Measurements from ENCODE around the gene GCNA. TPM values are rescaled to one million over a fixed set of nuclear protein-coding genes. Genes with fewer than 3 reads are reported as not detected.
"Not testable (repeated sequence)": the region's sequence is repeated elsewhere in the genome, so short reads cannot be mapped to it uniquely, and the experiment has no call there.

Gene GCNA
- total RNA-seq, 1 donor from 2014 or later: 1.3 TPM

GRCh38 chrX:71559773-71560172, 18.5 kb upstream of the GCNA start:
- not testable (repeated sequence) for DNase-seq (ENCODE audit: low spot score)

GRCh38 chrX:71563921-71564320, 14.3 kb upstream of the GCNA start:
- no peak for DNase-seq (ENCODE audit: low spot score)

GRCh38 chrX:71565474-71566041, 12.7 kb upstream of the GCNA start:
- no peak for DNase-seq (ENCODE audit: low spot score)

DNA sequence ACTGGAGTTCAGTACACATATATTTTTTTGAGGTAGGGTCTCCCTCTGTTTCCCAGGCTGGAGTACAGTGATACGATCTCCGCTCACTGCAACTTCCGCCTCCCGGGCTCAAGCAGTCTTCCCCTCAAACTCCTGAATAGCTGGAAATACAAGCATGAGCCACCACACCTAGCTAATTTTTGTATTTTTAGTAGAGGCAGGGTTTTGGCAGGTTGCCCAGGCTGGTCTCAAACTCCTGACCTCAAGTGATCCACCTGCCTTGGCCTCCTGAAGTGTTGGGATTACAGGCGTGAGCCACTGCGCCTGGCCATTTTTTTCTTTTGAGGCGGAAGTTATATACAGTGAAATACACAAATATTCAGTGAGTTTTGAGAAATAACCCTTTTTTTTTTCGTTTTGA, 6.8 kb upstream of the GCNA start:
- DNase-seq (ENCODE audit: low spot score): not testable (repeated sequence)

DNA sequence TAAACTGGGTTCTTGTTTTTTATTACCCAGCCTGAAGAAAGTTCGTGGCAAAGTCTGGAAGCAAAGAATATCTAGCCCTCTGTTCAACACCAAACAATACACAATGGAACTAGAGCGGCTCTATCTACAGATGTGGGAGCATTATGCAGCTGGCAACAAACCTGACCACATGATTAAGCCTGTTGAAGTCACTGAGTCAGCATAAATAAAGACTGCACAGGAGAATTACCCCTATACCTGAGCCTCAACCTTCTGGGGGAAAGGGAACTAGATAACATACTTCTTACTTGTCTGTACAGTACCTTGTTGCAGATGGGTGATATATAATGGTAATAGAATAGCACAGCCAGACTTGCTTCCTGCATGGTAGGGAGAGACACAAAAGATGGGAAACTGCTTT, 4.6 kb upstream of the GCNA start:
- DNase-seq (ENCODE audit: low spot score): no peak

DNA sequence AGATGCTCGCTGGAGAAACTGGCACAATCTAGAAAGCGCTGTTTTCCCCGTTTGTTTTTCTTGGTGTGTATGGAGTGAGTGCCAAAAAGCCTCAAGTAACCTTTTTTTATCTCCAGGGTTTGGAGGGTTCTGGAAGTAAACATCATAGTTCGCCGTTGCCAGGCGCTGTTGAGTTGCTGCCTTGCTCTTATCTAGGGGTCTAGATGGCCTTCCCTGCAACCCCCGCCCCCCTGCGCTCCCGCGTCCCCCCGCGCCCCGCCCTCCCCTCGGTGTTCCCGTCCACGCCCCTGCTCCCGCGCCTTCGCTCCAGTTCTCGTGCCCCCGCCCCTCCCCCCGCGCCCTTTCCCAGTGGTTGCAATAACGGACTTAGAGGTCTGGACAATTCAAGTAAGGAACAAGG, 555 bp upstream of the GCNA start:
- no peak for DNase-seq (ENCODE audit: low spot score)

GRCh38 chrX:71579136-71579989, 1.1 kb downstream of the GCNA start:
- no peak for DNase-seq (ENCODE audit: low spot score)

GRCh38 chrX:71579990-71580380, 1.7 kb downstream of the GCNA start:
- DNase-seq (ENCODE audit: low spot score): no peak

DNA sequence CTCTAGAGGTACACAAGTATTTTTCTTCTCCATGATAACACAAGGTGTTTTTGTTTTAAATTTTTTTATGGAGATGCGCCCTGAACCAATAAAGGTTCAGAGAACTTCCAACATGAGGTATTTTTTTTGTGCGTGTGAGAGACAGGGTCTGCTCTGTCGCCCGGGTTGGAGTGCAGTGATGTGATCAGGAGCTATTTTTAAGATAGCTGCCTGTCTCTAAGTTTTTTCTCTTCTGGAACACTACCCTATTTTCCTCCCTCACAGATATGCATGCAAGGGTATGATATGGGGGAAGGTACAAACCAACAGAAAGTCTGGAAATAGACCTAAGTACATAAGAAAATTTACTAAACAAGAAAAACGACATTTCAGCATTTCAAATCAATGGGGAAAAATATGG, 3.0 kb downstream of the GCNA start:
- DNase-seq (ENCODE audit: low spot score): no peak

DNA sequence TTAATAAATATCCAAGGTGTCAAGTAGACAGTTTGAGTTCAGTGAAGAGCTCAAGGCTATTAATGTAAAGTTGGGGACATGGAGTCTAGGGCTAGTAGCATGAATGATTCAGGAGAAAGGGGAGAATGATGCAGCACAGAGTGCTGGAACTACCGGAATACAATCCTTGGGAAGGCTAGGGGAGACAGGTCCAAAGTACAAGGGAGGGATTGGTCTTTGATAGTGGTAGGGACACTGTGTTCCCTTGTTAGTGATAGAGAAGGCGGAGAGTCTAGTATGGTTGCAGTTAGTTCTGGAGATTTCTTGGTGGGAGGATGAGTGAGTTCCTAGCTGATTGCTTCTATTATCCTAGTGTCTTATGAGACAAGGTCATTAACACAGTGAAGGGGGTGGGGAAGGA, 8.7 kb downstream of the GCNA start:
- DNase-seq (ENCODE audit: low spot score): no peak

GRCh38 chrX:71593210-71593609, 15.0 kb downstream of the GCNA start:
- DNase-seq (ENCODE audit: low spot score): not testable (repeated sequence)

DNA sequence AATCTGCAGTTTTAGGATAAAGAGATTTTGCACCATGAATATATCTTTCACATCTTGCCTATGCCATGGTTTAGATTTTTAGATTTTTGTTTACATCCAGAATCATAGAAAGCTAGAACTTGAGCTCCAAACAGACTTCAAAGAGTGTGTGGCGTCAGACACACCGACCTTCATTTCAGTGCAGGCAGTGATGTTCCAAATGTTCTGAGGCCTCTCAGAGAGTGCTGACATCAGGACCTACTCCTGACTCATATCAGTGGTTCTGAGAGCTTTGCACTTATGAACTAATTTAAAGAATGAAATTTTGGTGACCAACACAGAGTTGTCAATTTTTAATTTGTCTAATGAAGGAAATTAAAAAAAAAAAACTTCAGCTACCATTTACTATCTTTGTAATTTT, 21.7 kb downstream of the GCNA start:
- DNase-seq (ENCODE audit: low spot score): no peak

- no peak for DNase-seq (ENCODE audit: low spot score)
These were observed 25.4 kb downstream of the GCNA start for GRCh38 chrX:71603618-71604017.

- DNase-seq (ENCODE audit: low spot score): no peak
These were observed 25.9 kb downstream of the GCNA start for GRCh38 chrX:71604141-71604540.

- no peak for DNase-seq (ENCODE audit: low spot score)
These were observed 26.7 kb downstream of the GCNA start for GRCh38 chrX:71604796-71605568.

- DNase-seq (ENCODE audit: low spot score): peak; percentile 53
These were observed 28.4 kb downstream of the GCNA start for GRCh38 chrX:71606536-71607216.

DNA sequence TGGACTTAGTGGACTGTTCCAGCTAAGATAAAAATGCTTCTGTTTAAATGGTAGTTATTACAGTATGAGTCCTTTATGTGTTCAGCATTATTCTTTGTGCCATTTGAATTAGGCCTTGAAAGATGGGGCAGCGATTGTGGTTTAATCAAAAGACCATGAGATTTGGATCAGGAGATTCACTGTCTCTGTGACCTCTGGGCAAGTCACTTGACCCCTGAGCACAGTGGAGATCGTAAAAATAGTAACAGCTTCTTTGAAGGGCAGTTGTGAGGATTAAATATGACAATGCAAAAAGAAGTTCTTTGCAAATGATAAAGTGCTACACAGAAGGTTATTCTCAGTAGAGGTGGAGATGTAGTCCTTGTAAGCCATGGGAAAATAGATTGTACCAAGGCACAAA, 29.3 kb downstream of the GCNA start:
- DNase-seq (ENCODE audit: low spot score): no peak

DNA sequence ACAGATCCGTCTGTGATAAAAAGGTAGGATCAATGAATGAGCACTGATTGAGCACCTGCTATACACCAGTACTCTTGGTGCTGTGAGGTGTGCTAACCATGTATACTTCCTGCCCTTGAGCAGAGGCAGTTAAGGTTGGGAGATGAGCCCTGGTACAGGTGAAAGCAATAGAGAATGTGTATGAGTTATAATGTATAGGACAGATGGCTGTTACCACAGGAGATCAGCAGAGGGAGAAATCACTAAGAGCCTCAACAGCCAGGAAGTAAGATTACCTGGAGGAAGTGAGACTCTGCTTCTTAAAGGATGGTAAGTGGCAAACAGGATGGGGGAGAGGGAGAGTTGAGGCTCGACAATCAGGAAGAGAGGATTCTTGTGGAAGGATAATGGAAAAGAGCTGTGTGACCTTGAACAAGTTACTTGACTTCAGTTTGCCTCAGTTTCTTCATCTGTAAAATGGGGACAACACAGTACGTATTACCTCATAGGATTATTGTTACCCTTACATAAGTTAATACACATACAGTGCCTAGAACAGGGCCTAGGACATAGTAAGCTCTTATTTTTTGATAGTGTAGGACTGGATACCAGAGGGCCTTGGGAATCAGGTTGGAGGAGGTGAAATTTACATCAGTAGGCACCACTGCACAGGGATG, 31.0 kb downstream of the GCNA start:
- DNase-seq (ENCODE audit: low spot score): no peak

GRCh38 chrX:71611736-71612135, 33.5 kb downstream of the GCNA start:
- DNase-seq (ENCODE audit: low spot score): not testable (repeated sequence)

DNA sequence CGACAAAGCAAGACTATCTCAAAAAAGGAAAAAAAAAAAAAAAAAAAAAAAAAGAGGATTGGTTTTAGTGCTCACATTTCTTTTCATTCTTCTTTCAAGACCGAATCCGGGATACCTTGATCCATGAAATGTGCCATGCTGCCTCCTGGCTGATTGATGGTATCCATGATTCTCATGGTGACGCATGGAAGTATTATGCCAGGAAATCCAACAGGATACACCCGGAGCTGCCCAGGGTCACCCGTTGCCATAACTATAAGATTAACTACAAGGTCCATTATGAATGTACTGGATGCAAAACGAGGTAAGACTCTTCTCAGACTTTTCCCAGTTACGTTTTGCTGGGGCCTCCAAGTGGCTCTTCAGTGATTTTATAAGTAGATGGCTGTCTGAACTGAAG, 34.0 kb downstream of the GCNA start:
- DNase-seq (ENCODE audit: low spot score): no peak

DNA sequence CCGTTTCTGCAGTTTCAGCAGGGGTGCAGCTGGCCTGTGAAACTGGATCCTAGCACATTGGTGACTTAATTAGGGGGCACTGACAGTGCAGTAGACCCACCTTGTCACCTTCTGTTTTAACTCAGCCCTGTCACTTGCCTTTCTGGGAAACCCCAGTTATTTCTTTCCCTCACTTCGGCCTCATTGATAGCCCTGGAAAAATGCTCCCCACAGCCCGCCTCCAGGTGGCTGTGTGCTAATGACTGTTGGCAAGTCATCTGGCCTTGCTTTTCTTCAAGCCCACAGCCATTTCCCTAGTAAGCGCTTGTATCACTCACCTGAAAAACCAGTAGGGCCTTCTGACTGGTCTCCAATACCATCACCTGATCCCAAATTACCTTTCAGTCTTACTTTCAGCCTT, 36.8 kb downstream of the GCNA start:
- no peak for DNase-seq (ENCODE audit: low spot score)
